ENCODE results near the gene IPO5. TPM values are rescaled to one million over a fixed set of nuclear protein-coding genes. Genes with fewer than 3 reads are reported as not detected.
"Not testable (repeated sequence)": the region's sequence is repeated elsewhere in the genome, so short reads cannot be mapped to it uniquely, and the experiment has no call there.

The IPO5 gene
- total and polyA plus RNA-seq, 2 of the 8 experiments (the other 6 are each of a cell fraction or from before 2014, with no cell fraction given): 143 to 410 TPM

GRCh38 chr13:97951376-97951775 is 2.1 kb upstream of the IPO5 start (continued):
- no peak for TF ChIP-seq RBBP5 (IDR thresholded peaks at IDR 0.05; ENCODE audit: borderline replicate concordance, low read depth, low read length)
- no peak for TF ChIP-seq ASH2L (IDR thresholded peaks at IDR 0.05; ENCODE audit: low read length)
- no peak for TF ChIP-seq CEBPB (IDR thresholded peaks at IDR 0.05; ENCODE audit: low read depth, low read length)
- no peak for TF ChIP-seq RAD21 (IDR thresholded peaks at IDR 0.05 in 1 of 2, conservative IDR thresholded peaks at IDR 0.05 in 1 of 2; ENCODE audit: low read depth in 2 of 2, low read length in 2 of 2)
- TF ChIP-seq CBX8 (IDR thresholded peaks at IDR 0.05; ENCODE audit: borderline replicate concordance, low read depth, low read length): no peak

DNA sequence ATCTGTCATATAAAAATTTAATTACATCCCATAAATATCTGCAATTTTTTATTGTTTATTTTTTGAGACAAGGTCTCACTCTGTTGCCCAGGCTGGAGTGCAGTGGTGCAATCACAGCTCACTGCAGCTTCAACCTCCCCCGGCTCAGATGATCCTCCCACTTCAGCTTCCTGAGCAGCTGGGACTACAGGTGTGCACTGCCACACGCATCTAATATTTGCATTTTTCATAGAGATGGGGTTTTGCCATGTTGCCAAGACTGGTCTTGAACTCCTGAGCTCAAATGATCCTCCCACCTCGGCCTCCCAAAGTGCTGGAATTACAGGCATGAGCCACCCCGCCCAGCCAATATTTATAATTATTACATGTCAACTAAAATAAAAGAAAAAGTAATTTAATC is 644 bp upstream of the IPO5 start:
- not testable (repeated sequence) for H3K4me1 ChIP-seq (replicated peaks in 1 of 4; ENCODE audit: control insufficient read depth in 3 of 4, insufficient read depth in 4 of 4, low read length in 3 of 4); H3K23ac ChIP-seq (ENCODE audit: insufficient read length); H4K5ac ChIP-seq (ENCODE audit: insufficient read length, low read depth, low read length); H4K20me1 ChIP-seq (replicated peaks in 1 of 2; ENCODE audit: control insufficient read depth in 1 of 2, insufficient read depth in 2 of 2, low read length in 2 of 2); H2BK120ac ChIP-seq (replicated peaks; ENCODE audit: low read depth, low read length); H3K4me3 ChIP-seq (ENCODE audit: extremely low read depth in 1 of 4, insufficient read depth in 2 of 4, low read depth in 3 of 4, low read length in 4 of 4); H3K4ac ChIP-seq (replicated peaks; ENCODE audit: insufficient read length, low read depth, low read length); H2BK5ac ChIP-seq (ENCODE audit: low read depth, low read length); H2BK12ac ChIP-seq (ENCODE audit: low read depth, low read length); H3K9me3 ChIP-seq (ENCODE audit: insufficient read depth in 2 of 2, low read depth in 1 of 2, low read length in 1 of 2); H3K56ac ChIP-seq (replicated peaks; ENCODE audit: insufficient read length, low read depth, low read length); H3K79me2 ChIP-seq (ENCODE audit: control insufficient read depth in 1 of 2, insufficient read depth in 2 of 2, low read length in 2 of 2); H3K27me3 ChIP-seq (replicated peaks in 1 of 4; ENCODE audit: control insufficient read depth in 3 of 4, extremely low read depth in 1 of 4, insufficient read depth in 3 of 4, low read length in 3 of 4); H2BK15ac ChIP-seq (ENCODE audit: low read length); H3K36me3 ChIP-seq (ENCODE audit: control insufficient read depth in 2 of 4, insufficient read depth in 4 of 4, low read length in 3 of 4); H3K9ac ChIP-seq (replicated peaks in 1 of 4; ENCODE audit: extremely low read depth in 1 of 4, low read depth in 3 of 4, low read length in 3 of 4); H3K18ac ChIP-seq (ENCODE audit: extremely low read depth, low read length); H3K14ac ChIP-seq (ENCODE audit: insufficient read length); H3K79me1 ChIP-seq (ENCODE audit: low read depth, low read length); H2BK20ac ChIP-seq (ENCODE audit: low read length); H3K27ac ChIP-seq (ENCODE audit: low read depth, low read length); FAIRE-seq; H2AK5ac ChIP-seq (ENCODE audit: low read depth, low read length); DNase-seq (ENCODE audit: low read depth in 1 of 2, low spot score in 2 of 2); H2AFZ ChIP-seq (ENCODE audit: low read length); H3K4me2 ChIP-seq (ENCODE audit: insufficient read depth in 1 of 2, low read depth in 2 of 2, low read length in 2 of 2); H4K8ac ChIP-seq (ENCODE audit: extremely low read depth, insufficient read depth, low read length); H4K91ac ChIP-seq (replicated peaks; ENCODE audit: insufficient read length, low read length); H3K23me2 ChIP-seq (ENCODE audit: low read depth, low read length)
- ChIA-PET CTCF (ENCODE audit: partially characterized antibody) (interaction anchor here (1.1 to 1.9 kb wide), 2 partner anchors 19 to 41 kb away, joined by 3 to 7 read pairs; no protein-coding TSS in a partner anchor), POLR2A (ENCODE audit: partially characterized antibody) (interaction anchor here (1.9 kb wide), 1 partner anchor 25 kb away, joined by 6 read pairs; no protein-coding TSS in a partner anchor)
- WGBS, 2 experiments (ENCODE audit: extremely low coverage in 1 of 2, insufficient coverage in 1 of 2, insufficient read length in 1 of 2, insufficient replicate concordance in 2 of 2, low coverage in 1 of 2, low lambda C conversion rate in 2 of 2, missing lambda C conversion rate in 1 of 2): 90% methylated on average over 4 of the region's 4 CpGs; no CpG with 5 or more reads in 1 of the 2 experiments
